ENCODE measurements around the gene TMEM163.

TMEM163 gene

DNA sequence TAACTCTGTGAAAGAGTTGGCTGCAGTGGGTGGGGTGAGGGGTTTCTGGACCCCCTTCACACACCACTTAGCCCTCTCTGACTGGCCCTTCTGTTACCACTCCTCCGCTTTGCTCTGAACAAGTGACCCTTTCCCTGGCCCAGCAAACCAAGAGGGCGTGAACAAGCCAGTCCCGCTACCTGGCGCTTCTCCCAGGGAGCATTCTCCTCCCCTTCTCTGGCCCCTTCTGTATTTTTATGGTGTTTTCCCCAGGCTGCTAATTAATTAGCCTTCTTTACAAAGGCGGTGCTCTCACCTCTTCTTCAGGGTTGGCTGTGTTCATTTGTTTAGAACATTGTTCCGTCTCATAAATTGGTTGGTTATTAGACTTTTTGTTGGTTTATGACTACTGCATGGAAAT lies 284.8 kb downstream of the TMEM163 start:
- Histone ChIP-seq H3K27ac (ENCODE audit: extremely low read depth, low read depth, low read length) (no peak overlapping the region), H3K36me3 (ENCODE audit: control insufficient read depth in 2 of 2, insufficient read depth in 1 of 2, low read length in 2 of 2) (peaks cover 0 to 41% of the 10 kb centered on the region in 2 experiments; a peak in 2 of 3 replicates), H3K9me3 (ENCODE audit: control insufficient read depth, insufficient read depth, low read depth, low read length) (no peaks in the 10 kb centered on the region), H3K4me3 (ENCODE audit: low read depth, low read length) (no peak overlapping the region), H3K4me1 (ENCODE audit: control insufficient read depth, insufficient read depth, low read length) (no peaks in the 10 kb centered on the region)
- POLR2A ChIA-PET, result no interaction called here
- TF ChIP-seq ZNF132 (tag by site-specific recombination; IDR thresholded peaks at IDR 0.05; ENCODE audit: borderline replicate concordance), result no peak
- TF ChIP-seq, protein P1, sequence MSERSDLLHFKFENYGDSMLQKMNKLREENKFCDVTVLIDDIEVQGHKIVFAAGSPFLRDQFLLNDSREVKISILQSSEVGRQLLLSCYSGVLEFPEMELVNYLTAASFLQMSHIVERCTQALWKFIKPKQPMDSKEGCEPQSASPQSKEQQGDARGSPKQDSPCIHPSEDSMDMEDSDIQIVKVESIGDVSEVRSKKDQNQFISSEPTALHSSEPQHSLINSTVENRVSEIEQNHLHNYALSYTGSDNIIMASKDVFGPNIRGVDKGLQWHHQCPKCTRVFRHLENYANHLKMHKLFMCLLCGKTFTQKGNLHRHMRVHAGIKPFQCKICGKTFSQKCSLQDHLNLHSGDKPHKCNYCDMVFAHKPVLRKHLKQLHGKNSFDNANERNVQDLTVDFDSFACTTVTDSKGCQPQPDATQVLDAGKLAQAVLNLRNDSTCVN (tag by site-specific recombination; optimal IDR thresholded peaks at IDR 0.05), result no peak
- TF ChIP-seq, protein P2, sequence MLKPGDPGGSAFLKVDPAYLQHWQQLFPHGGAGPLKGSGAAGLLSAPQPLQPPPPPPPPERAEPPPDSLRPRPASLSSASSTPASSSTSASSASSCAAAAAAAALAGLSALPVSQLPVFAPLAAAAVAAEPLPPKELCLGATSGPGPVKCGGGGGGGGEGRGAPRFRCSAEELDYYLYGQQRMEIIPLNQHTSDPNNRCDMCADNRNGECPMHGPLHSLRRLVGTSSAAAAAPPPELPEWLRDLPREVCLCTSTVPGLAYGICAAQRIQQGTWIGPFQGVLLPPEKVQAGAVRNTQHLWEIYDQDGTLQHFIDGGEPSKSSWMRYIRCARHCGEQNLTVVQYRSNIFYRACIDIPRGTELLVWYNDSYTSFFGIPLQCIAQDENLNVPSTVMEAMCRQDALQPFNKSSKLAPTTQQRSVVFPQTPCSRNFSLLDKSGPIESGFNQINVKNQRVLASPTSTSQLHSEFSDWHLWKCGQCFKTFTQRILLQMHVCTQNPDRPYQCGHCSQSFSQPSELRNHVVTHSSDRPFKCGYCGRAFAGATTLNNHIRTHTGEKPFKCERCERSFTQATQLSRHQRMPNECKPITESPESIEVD (tag by site-specific recombination; IDR thresholded peaks at IDR 0.05), result no peak
- TF ChIP-seq ZNF707 (tag by site-specific recombination; IDR thresholded peaks at IDR 0.05), result no peak
- TF ChIP-seq ZSCAN30 (tag by site-specific recombination; IDR thresholded peaks at IDR 0.05), result no peak
- TF ChIP-seq ZNF555 (tag by site-specific recombination; conservative IDR thresholded peaks at IDR 0.05), result no peak
- no peak for TF ChIP-seq ZNF2 (tag by site-specific recombination; IDR thresholded peaks at IDR 0.05)
- TF ChIP-seq, protein P3, sequence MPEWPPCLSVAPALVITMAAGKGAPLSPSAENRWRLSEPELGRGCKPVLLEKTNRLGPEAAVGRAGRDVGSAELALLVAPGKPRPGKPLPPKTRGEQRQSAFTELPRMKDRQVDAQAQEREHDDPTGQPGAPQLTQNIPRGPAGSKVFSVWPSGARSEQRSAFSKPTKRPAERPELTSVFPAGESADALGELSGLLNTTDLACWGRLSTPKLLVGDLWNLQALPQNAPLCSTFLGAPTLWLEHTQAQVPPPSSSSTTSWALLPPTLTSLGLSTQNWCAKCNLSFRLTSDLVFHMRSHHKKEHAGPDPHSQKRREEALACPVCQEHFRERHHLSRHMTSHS (tag by site-specific recombination; IDR thresholded peaks at IDR 0.05), result no peak
- CTCF ChIA-PET, result no interaction called here

DNA sequence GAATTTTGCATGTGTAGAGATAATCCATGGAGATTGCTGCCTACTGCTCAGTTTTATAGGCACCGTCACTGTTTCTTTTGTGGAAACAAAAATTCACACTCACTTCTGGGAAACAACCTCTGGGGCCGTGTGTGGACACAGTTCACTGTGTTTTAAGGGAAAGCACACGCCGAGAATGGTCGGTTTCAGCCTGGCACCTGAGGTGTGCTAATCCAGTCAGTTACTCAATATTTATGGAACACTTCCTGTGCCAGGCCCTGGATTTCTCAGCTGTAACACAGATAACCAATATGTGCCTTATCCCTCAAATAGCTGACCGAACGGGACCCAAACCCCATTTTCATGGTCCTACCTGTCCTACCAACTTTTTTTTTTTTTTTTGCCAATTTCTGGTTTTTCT lies 285.3 kb downstream of the TMEM163 start:
- no peaks in the 10 kb centered on the region for H3K9me3 ChIP-seq (ENCODE audit: control insufficient read depth, insufficient read depth, low read depth, low read length)
- H3K4me3 ChIP-seq (ENCODE audit: low read depth, low read length), result no peak overlapping the region
- H3K4me1 ChIP-seq (ENCODE audit: control insufficient read depth, insufficient read depth, low read length), result no peaks in the 10 kb centered on the region
- H3K36me3 ChIP-seq (ENCODE audit: control insufficient read depth in 2 of 2, insufficient read depth in 1 of 2, low read length in 2 of 2), result peaks cover 0 to 42% of the 10 kb centered on the region in 2 experiments; a peak in 2 of 3 replicates
- CTCF ChIA-PET, result interaction anchor here (0.7 kb wide), 1 partner anchor 18 kb away, joined by 9 read pairs; no protein-coding TSS in a partner anchor
- TF ChIP-seq ZIC2 (tag by site-specific recombination; IDR thresholded peaks at IDR 0.05), result no peak
- no peak for TF ChIP-seq ZNF2 (tag by site-specific recombination; IDR thresholded peaks at IDR 0.05)
- TF ChIP-seq GFI1B (tag by site-specific recombination; IDR thresholded peaks at IDR 0.05), result no peak
- TF ChIP-seq ZNF416 (tag by site-specific recombination; IDR thresholded peaks at IDR 0.05), result no peak
- no peak for TF ChIP-seq ZNF426 (tag by site-specific recombination; IDR thresholded peaks at IDR 0.05)
- TF ChIP-seq ZNF404 (tag by site-specific recombination; IDR thresholded peaks at IDR 0.05), result no peak
- TF ChIP-seq, protein P4, sequence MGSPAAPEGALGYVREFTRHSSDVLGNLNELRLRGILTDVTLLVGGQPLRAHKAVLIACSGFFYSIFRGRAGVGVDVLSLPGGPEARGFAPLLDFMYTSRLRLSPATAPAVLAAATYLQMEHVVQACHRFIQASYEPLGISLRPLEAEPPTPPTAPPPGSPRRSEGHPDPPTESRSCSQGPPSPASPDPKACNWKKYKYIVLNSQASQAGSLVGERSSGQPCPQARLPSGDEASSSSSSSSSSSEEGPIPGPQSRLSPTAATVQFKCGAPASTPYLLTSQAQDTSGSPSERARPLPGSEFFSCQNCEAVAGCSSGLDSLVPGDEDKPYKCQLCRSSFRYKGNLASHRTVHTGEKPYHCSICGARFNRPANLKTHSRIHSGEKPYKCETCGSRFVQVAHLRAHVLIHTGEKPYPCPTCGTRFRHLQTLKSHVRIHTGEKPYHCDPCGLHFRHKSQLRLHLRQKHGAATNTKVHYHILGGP (tag by site-specific recombination; IDR thresholded peaks at IDR 0.05), result no peak
- no peak for TF ChIP-seq SP2 (tag by site-specific recombination; IDR thresholded peaks at IDR 0.05)
- TF ChIP-seq HOXA7 (CRISPR knock-in tag; IDR thresholded peaks at IDR 0.05; ENCODE audit: borderline replicate concordance), result no peak
- TF ChIP-seq ZFP37 (tag by site-specific recombination; IDR thresholded peaks at IDR 0.05), result no peak
- TF ChIP-seq ZNF624 (tag by site-specific recombination; IDR thresholded peaks at IDR 0.05), result no peak
- no peak for TF ChIP-seq ZNF335 (tag by site-specific recombination; conservative IDR thresholded peaks at IDR 0.05)
- TF ChIP-seq ZNF221 (tag by site-specific recombination; IDR thresholded peaks at IDR 0.05; ENCODE audit: borderline replicate concordance), result no peak
- no peak for TF ChIP-seq ZBTB20 (tag by site-specific recombination; IDR thresholded peaks at IDR 0.05)
- POLR2A ChIA-PET, result no interaction called here
- H3K27ac ChIP-seq (ENCODE audit: extremely low read depth, low read depth, low read length), result no peak overlapping the region
